Trophoblast cell (in vitro differentiated cells and primary cell): ENCODE measurements around the gene FAM107B.
A peak's percentile ranks its signal among the peaks of the same experiment; 100 is the strongest.

Source experiments
- DNase-seq, 2 donors: peaks; one replicate each; pipeline ENCODE4 v3.0.0-alpha.2; 2016
- H2AFZ ChIP-seq: 2 replicates; pipeline ENCODE4 v1.6.1; 2013; ENCODE audit warnings: low read length, moderate library complexity, mild to moderate bottlenecking; ENCODE audit not compliant: insufficient read depth, poor library complexity
- H2AK5ac ChIP-seq: 2 replicates; pipeline ENCODE4 v1.6.1; 2013; ENCODE audit warnings: mild to moderate bottlenecking, low read length
- H2BK120ac ChIP-seq: 2 replicates; pipeline ENCODE4 v1.6.1; 2013; ENCODE audit warnings: low read length, mild to moderate bottlenecking, moderate library complexity; ENCODE audit not compliant: insufficient read depth, poor library complexity
- H2BK12ac ChIP-seq: 2 replicates; pipeline ENCODE4 v1.6.1; 2013; ENCODE audit warnings: mild to moderate bottlenecking, low read length, moderate library complexity
- H2BK5ac ChIP-seq: 2 replicates; pipeline ENCODE4 v1.6.1; 2013; ENCODE audit warnings: low read length, low read depth, moderate library complexity, mild to moderate bottlenecking; ENCODE audit not compliant: poor library complexity
- H3K14ac ChIP-seq: 2 replicates; pipeline ENCODE4 v1.6.1; 2013; ENCODE audit warnings: mild to moderate bottlenecking, low read length
- H3K18ac ChIP-seq: 2 replicates; pipeline ENCODE4 v1.6.1; 2013; ENCODE audit warnings: mild to moderate bottlenecking, low read length
- H3K23ac ChIP-seq: 2 replicates; pipeline ENCODE4 v1.6.1; 2013; ENCODE audit warnings: low read length
- H3K27ac ChIP-seq: 2 replicates; pipeline ENCODE4 v1.5.1; 2013; ENCODE audit warnings: low read depth, mild to moderate bottlenecking, inconsistent platforms, low read length, moderate library complexity
- H3K27me3 ChIP-seq: 2 replicates; pipeline ENCODE4 v1.6.1; 2013; ENCODE audit warnings: inconsistent platforms, mild to moderate bottlenecking, low read length, moderate library complexity; ENCODE audit not compliant: insufficient read depth
- H3K36me3 ChIP-seq, 2 experiments: 1 replicate in 1 of 2; 2 replicates in 1 of 2; pipeline ENCODE4 v1.6.1; 2013; ENCODE audit warnings: low read length in 2 of 2, mild to moderate bottlenecking in 2 of 2, moderate library complexity in 1 of 2; ENCODE audit not compliant: insufficient read depth in 2 of 2, control insufficient read depth in 1 of 2
- H3K4ac ChIP-seq: 2 replicates; pipeline ENCODE4 v1.6.1; 2013; ENCODE audit warnings: low read depth, mild to moderate bottlenecking, low read length, moderate library complexity
- H3K4me1 ChIP-seq, 2 experiments: 1 replicate in 1 of 2; 2 replicates in 1 of 2; pipeline ENCODE4 v1.6.1; 2013; ENCODE audit warnings: low read length in 2 of 2, mild to moderate bottlenecking in 2 of 2, moderate library complexity in 1 of 2; ENCODE audit not compliant: insufficient read depth in 2 of 2, control insufficient read depth in 1 of 2
- H3K4me2 ChIP-seq: 2 replicates; pipeline ENCODE4 v1.6.1; 2013; ENCODE audit warnings: inconsistent platforms, mild to moderate bottlenecking, low read length, moderate library complexity
- H3K4me3 ChIP-seq: 2 replicates; pipeline ENCODE4 v1.5.1; 2013; ENCODE audit warnings: mild to moderate bottlenecking, low read depth, low read length, inconsistent platforms
- H3K79me1 ChIP-seq: one replicate; pipeline ENCODE4 v1.6.1; 2013; ENCODE audit warnings: low read length
- H3K79me2 ChIP-seq: 2 replicates; pipeline ENCODE4 v1.6.1; 2013; ENCODE audit warnings: low read length, mild to moderate bottlenecking; ENCODE audit not compliant: control insufficient read depth, insufficient read depth, poor library complexity
- H3K9ac ChIP-seq: 2 replicates; pipeline ENCODE4 v1.6.1; 2013; ENCODE audit warnings: mild to moderate bottlenecking, low read length
- H3K9me3 ChIP-seq: 2 replicates; pipeline ENCODE4 v1.6.1; 2013; ENCODE audit warnings: low read depth, mild to moderate bottlenecking, control low read depth, inconsistent platforms, low read length; ENCODE audit not compliant: insufficient read depth
- H4K12ac ChIP-seq: 2 replicates; pipeline ENCODE4 v1.6.1; 2013; ENCODE audit warnings: low read depth, mild to moderate bottlenecking, low read length, moderate library complexity
- H4K8ac ChIP-seq: 2 replicates; pipeline ENCODE4 v1.6.1; 2013; ENCODE audit warnings: low read depth, mild to moderate bottlenecking, low read length, moderate library complexity
- H4K91ac ChIP-seq: one replicate; pipeline ENCODE4 v1.6.1; 2013; ENCODE audit warnings: low read depth, mild to moderate bottlenecking, low read length, moderate library complexity
- WGBS: extraction: QIAGEN DNeasy Blood & Tissue Kit; methylation state at CpG from one replicate; pipeline ENCODE4 v1.1.7; 2013; ENCODE audit warnings: missing lambda C conversion rate; ENCODE audit not compliant: insufficient read length, insufficient coverage; ENCODE audit errors: extremely low coverage; 5-methylcytosine and 5-hydroxymethylcytosine counted together

The FAM107B gene

GRCh38 chr10:14569274-14570060 lies 205.2 kb downstream of the FAM107B start:
- Histone ChIP-seq H2BK12ac (no peak overlapping the region), H3K4me1 (no peaks in the 10 kb centered on the region), H3K9me3 (peaks cover 3% of the 10 kb centered on the region), H2BK120ac (no peak overlapping the region), H3K79me1 (no peaks in the 10 kb centered on the region), H3K36me3 (peaks cover 16 to 17% of the 10 kb centered on the region in 2 experiments), H2AK5ac (no peak overlapping the region), H2BK5ac (no peak overlapping the region), H4K8ac (no peak overlapping the region), H3K4me2 (no peak overlapping the region), H3K4ac (no peak overlapping the region), H2AFZ (no peak overlapping the region), H3K14ac (no peak overlapping the region), H3K27ac (no peak overlapping the region), H4K91ac (no peak overlapping the region), H3K79me2 (no peaks in the 10 kb centered on the region), H3K18ac (no peak overlapping the region), H3K23ac (no peak overlapping the region), H3K4me3 (no peak overlapping the region), H3K9ac (no peak overlapping the region), H3K27me3 (no peaks in the 10 kb centered on the region), H4K12ac (no peak overlapping the region)
- no peak for DNase-seq
- WGBS, result no CpG with 5 or more reads among the region's 9 CpGs

DNA sequence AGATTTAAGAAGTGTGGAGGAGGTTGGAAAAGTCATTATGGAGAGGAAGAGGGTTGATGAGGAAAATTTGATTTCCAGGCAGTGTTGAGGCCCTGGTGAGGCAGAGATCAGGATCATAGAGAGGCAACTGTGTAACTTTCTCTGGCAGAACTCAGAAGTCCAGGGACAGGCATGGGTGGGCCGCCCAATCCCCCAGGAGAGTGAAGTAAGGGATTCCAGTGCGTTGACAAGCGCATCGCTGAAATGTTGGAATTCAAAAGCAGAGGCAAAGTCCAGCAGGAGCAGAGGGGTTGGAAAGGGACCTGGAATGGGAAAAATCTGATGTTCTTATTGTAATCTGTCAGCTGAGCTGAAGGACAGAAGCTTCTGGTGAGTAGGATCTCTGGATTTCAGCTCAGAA lies 207.3 kb downstream of the FAM107B start:
- no peak overlapping the region for H3K4ac ChIP-seq
- H2BK120ac ChIP-seq, result no peak overlapping the region
- H4K12ac ChIP-seq, result no peak overlapping the region
- no peak overlapping the region for H3K23ac ChIP-seq
- no peak overlapping the region for H2BK5ac ChIP-seq
- no peak overlapping the region for H2BK12ac ChIP-seq
- no peaks in the 10 kb centered on the region for H3K27me3 ChIP-seq
- no peaks in the 10 kb centered on the region for H3K79me1 ChIP-seq
- peaks cover 3% of the 10 kb centered on the region for H3K9me3 ChIP-seq
- no peak overlapping the region for H3K9ac ChIP-seq
- H3K4me1 ChIP-seq, result no peaks in the 10 kb centered on the region
- no peak overlapping the region for H2AFZ ChIP-seq
- no peak for DNase-seq
- no peak overlapping the region for H3K4me2 ChIP-seq
- no peak overlapping the region for H3K4me3 ChIP-seq
- no peak overlapping the region for H3K18ac ChIP-seq
- no peak overlapping the region for H3K14ac ChIP-seq
- no CpG with 5 or more reads among the region's 4 CpGs for WGBS
- no peak overlapping the region for H2AK5ac ChIP-seq
- H4K8ac ChIP-seq, result no peak overlapping the region
- no peak overlapping the region for H3K27ac ChIP-seq
- H4K91ac ChIP-seq, result no peak overlapping the region
- H3K79me2 ChIP-seq, result no peaks in the 10 kb centered on the region
- peaks cover 16 to 17% of the 10 kb centered on the region in 2 experiments for H3K36me3 ChIP-seq

DNA sequence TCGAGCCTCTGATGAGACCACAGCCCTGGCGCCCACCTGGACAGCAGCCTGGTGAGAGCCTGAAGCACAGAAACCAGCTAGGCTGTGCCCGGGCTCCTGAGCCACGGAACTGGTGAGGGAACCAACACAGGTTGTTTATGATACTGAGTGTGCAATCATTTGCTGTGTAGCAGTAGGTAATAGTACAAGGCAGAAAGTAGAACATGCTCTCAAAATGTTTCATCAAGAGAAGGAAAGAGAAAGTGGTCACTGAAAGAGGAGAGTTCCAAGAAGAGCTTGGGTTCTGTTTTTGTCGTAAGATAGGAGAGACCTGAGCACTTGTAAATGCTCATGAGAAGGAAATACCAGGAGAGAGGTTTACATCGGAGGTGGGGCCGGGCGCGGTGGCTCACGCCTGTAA lies 208.2 kb downstream of the FAM107B start:
- Histone ChIP-seq H3K27me3 (no peaks in the 10 kb centered on the region), H3K18ac (no peak overlapping the region), H2BK5ac (no peak overlapping the region), H3K27ac (no peak overlapping the region), H3K36me3 (peaks cover 16 to 17% of the 10 kb centered on the region in 2 experiments), H3K9ac (no peak overlapping the region), H3K79me2 (no peaks in the 10 kb centered on the region), H3K14ac (no peak overlapping the region), H3K4me1 (no peaks in the 10 kb centered on the region), H3K4me3 (no peak overlapping the region), H2BK120ac (no peak overlapping the region), H3K4ac (no peak overlapping the region), H3K79me1 (no peaks in the 10 kb centered on the region), H2AFZ (no peak overlapping the region), H4K91ac (no peak overlapping the region), H4K12ac (no peak overlapping the region), H3K4me2 (no peak overlapping the region), H3K23ac (no peak overlapping the region), H2AK5ac (no peak overlapping the region), H4K8ac (no peak overlapping the region), H2BK12ac (no peak overlapping the region), H3K9me3 (peaks cover 3% of the 10 kb centered on the region)
- WGBS, result no CpG with 5 or more reads among the region's 10 CpGs
- DNase-seq, result no peak

DNA sequence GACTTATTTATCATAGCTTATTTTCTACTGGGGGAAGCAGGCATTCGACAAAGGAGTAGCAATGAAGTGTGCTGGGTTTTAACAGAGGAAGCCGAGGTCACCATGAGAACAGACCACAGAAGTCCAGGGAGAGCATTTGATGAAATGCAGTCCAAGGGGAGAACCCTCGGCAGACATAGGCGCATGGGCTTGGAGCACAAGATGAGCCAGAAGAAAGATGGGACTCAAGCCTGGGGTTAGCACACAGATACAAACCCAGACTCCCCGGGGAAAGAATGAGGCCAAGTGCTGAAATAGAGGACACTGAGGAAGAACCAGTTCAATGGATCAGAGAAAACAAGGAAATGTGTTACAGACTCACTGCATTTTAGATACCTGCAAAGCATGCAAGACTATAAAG lies 209.5 kb downstream of the FAM107B start:
- Histone ChIP-seq H4K91ac (no peak overlapping the region), H3K36me3 (peaks cover 16 to 17% of the 10 kb centered on the region in 2 experiments), H2AK5ac (no peak overlapping the region), H3K9me3 (peaks cover 3% of the 10 kb centered on the region), H3K23ac (peak overlapping the region; percentile 78), H3K4me2 (no peak overlapping the region), H3K79me2 (no peaks in the 10 kb centered on the region), H3K4ac (no peak overlapping the region), H4K8ac (no peak overlapping the region), H2BK120ac (no peak overlapping the region), H2AFZ (no peak overlapping the region), H2BK12ac (no peak overlapping the region), H3K9ac (no peak overlapping the region), H3K14ac (no peak overlapping the region), H3K27me3 (no peaks in the 10 kb centered on the region), H2BK5ac (no peak overlapping the region), H3K18ac (no peak overlapping the region), H3K79me1 (no peaks in the 10 kb centered on the region), H3K27ac (no peak overlapping the region), H3K4me3 (no peak overlapping the region), H4K12ac (no peak overlapping the region), H3K4me1 (peaks cover 3% of the 10 kb centered on the region in 2 experiments)
- WGBS, result no CpG with 5 or more reads among the region's 5 CpGs
- no peak for DNase-seq
